SK-N-SH (cell line): ENCODE data around the gene LMTK2. TPM values are rescaled to one million over a fixed set of nuclear protein-coding genes. Genes with fewer than 3 reads are reported as not detected.

Experiments used
- CTCF ChIA-PET: fragments of 300-600, 350-600 bp; formaldehyde crosslinking; extraction: SDS; loops from one replicate; lab custom pipeline; 2021; lab: Yijun Ruan, JAX
- POLR2A ChIA-PET: fragments of 350-600 bp; sonication (Branson Sonifier 250); formaldehyde crosslinking; extraction: SDS; loops from one replicate; lab custom pipeline; 2020; ENCODE audit warnings: antibody characterized with exemption, inconsistent platforms; lab: Yijun Ruan, JAX
- DNase-seq: peaks from one replicate; pipeline ENCODE4 v3.0.0; 2012
- H2AFZ ChIP-seq: fragments of 200-600 bp; sonication (generic); 2 replicates; pipeline ENCODE4 v1.8.1; 2016; ENCODE audit warnings: antibody characterized with exemption, mild to moderate bottlenecking, low read depth
- H3F3A ChIP-seq: fragments of 200-600 bp; sonication (generic); replicated peaks from 2 replicates; pipeline ENCODE3; 2016; ENCODE audit warnings: antibody characterized with exemption, mild to moderate bottlenecking; ENCODE audit not compliant: insufficient read depth
- H3K27ac ChIP-seq, 2 experiments: fragments of 200-500 bp in 1 of 2; fragments of 200-600 bp in 1 of 2; sonication (Bioruptor generic) in 1 of 2; sonication (generic), shearing (Covaris generic) in 1 of 2; 2 replicates each; pipeline versions ENCODE4 v1.5.1 to v1.6.1; 2014 to 2016; ENCODE audit warnings: low read depth in 2 of 2, inconsistent platforms in 1 of 2, low read length in 1 of 2, mild to moderate bottlenecking in 1 of 2, mixed read lengths in 1 of 2
- H3K27me3 ChIP-seq: fragments of 200-600 bp; sonication (generic), shearing (Covaris generic); 2 replicates; pipeline ENCODE4 v1.6.1; 2016; ENCODE audit warnings: mixed run types; ENCODE audit not compliant: insufficient read depth
- H3K36me3 ChIP-seq, 2 experiments: fragments of 200-500 bp in 1 of 2; fragments of 200-600 bp in 1 of 2; sonication (Bioruptor generic) in 1 of 2; sonication (generic) in 1 of 2; replicated peaks in 1 of 2; 2 replicates each; pipeline versions ENCODE3 to v1.5.1; 2014 to 2016; ENCODE audit warnings: low read length in 1 of 2, mild to moderate bottlenecking in 1 of 2; ENCODE audit not compliant: insufficient read depth in 2 of 2, control insufficient read depth in 1 of 2
- H3K4me1 ChIP-seq, 2 experiments: fragments of 200-500 bp in 1 of 2; fragments of 200-600 bp in 1 of 2; sonication (Bioruptor generic) in 1 of 2; sonication (generic), shearing (Covaris generic) in 1 of 2; 2 replicates each; pipeline versions ENCODE4 v1.5.1 to v1.6.1; 2014 to 2016; ENCODE audit warnings: low read depth in 1 of 2, low read length in 1 of 2, mixed run types in 1 of 2; ENCODE audit not compliant: insufficient read depth in 2 of 2, control insufficient read depth in 1 of 2
- H3K4me2 ChIP-seq: fragments of 200-600 bp; sonication (generic), shearing (Covaris generic); 2 replicates; pipeline ENCODE4 v1.6.1; 2017; ENCODE audit warnings: mixed run types
- H3K4me3 ChIP-seq, 2 experiments: fragments of 200-500 bp in 1 of 2; fragments of 200-600 bp in 1 of 2; sonication (Bioruptor generic) in 1 of 2; sonication (generic), shearing (Covaris generic) in 1 of 2; 2 replicates each; pipeline versions ENCODE4 v1.5.1 to v1.8.1; 2014 to 2016; ENCODE audit warnings: low read depth in 2 of 2, inconsistent platforms in 1 of 2, low read length in 1 of 2, mild to moderate bottlenecking in 1 of 2, mixed read lengths in 1 of 2, moderate library complexity in 1 of 2
- H3K79me2 ChIP-seq: fragments of 200-600 bp; sonication (generic); 2 replicates; pipeline ENCODE4 v1.8.1; 2017; ENCODE audit warnings: mild to moderate bottlenecking; ENCODE audit not compliant: insufficient read depth
- H3K9ac ChIP-seq: fragments of 200-600 bp; sonication (generic); 2 replicates; pipeline ENCODE4 v1.6.1; 2017; ENCODE audit warnings: mixed run types
- H3K9me2 ChIP-seq: fragments of 200-600 bp; sonication (generic); 2 replicates; pipeline ENCODE4 v1.6.1; 2017; ENCODE audit warnings: mixed run types
- H3K9me3 ChIP-seq: fragments of 200-600 bp; sonication (generic); 2 replicates; pipeline ENCODE4 v1.6.1; 2017; ENCODE audit warnings: mixed run types, mild to moderate bottlenecking, moderate library complexity
- H4K20me1 ChIP-seq: fragments of 200-600 bp; sonication (generic); 2 replicates; pipeline ENCODE4 v1.6.1; 2017; ENCODE audit warnings: mild to moderate bottlenecking, mixed run types; ENCODE audit not compliant: insufficient read depth
- CHD2 ChIP-seq: fragments of 150-350 bp; IDR thresholded peaks from 2 replicates; pipeline ENCODE4 v1.6.1; 2018; ENCODE audit warnings: low read length; ENCODE audit not compliant: partially characterized antibody
- CTCF ChIP-seq: fragments of 200-600 bp; sonication (generic); IDR thresholded peaks from 2 replicates; pipeline ENCODE4 v1.6.1; 2017; ENCODE audit warnings: antibody characterized with exemption, mild to moderate bottlenecking, moderate library complexity
- ELF1 ChIP-seq: IDR thresholded peaks from 2 replicates; pipeline ENCODE4 v1.4.0; 2012
- FOSL2 ChIP-seq: IDR thresholded peaks from 2 replicates; pipeline ENCODE4 v1.4.0; 2012; ENCODE audit warnings: low read depth, mild to moderate bottlenecking, moderate library complexity, borderline replicate concordance
- GABPA ChIP-seq: IDR thresholded peaks from 2 replicates; pipeline ENCODE4 v1.4.0; 2012; ENCODE audit warnings: low read depth, mild to moderate bottlenecking
- JUND ChIP-seq: IDR thresholded peaks from 2 replicates; pipeline ENCODE4 v1.4.0; 2012
- POLR2AphosphoS5 ChIP-seq: IDR thresholded peaks from 2 replicates; pipeline ENCODE4 v1.6.1; 2012; ENCODE audit warnings: low read depth, low read length
- REST ChIP-seq: IDR thresholded peaks from 2 replicates; pipeline ENCODE4 v1.6.1; 2012; ENCODE audit warnings: mild to moderate bottlenecking, low read depth, low read length, moderate library complexity
- SIN3A ChIP-seq: IDR thresholded peaks from 2 replicates; pipeline ENCODE4 v1.6.1; 2012; ENCODE audit warnings: low read depth, mild to moderate bottlenecking, low read length, moderate library complexity, borderline replicate concordance
- USF1 ChIP-seq: IDR thresholded peaks from 2 replicates; pipeline ENCODE4 v1.4.0; 2012; ENCODE audit warnings: low read depth, borderline replicate concordance
- USF2 ChIP-seq: fragments of 150-350 bp; IDR thresholded peaks from 2 replicates; pipeline ENCODE4 v1.6.1; 2017; ENCODE audit warnings: antibody characterized with exemption, low read length, low read depth, borderline replicate concordance
- WGBS: methylation state at CpG from one replicate; pipeline ENCODE4 v1.1.6; 2017; ENCODE audit warnings: low lambda C conversion rate; 5-methylcytosine and 5-hydroxymethylcytosine counted together
- polyA plus RNA-seq, 3 experiments: library from polyadenylated mRNA; depleted of rRNA; stranded (reverse); fragments of >200 nt; gene quantifications; 2 replicates each; pipeline ENCODE4 v1.2.3, GENCODE V29; 2012

Gene LMTK2
- polyA plus RNA-seq, 1 of the 3 experiments (the other 2 are of a cell fraction), result 9.0 TPM

GRCh38 chr7:98242934-98243333, 136.3 kb downstream of the LMTK2 start:
- no peak overlapping the region for H3K9ac ChIP-seq
- DNase-seq, result no peak
- H4K20me1 ChIP-seq, result no peaks in the 10 kb centered on the region
- no peaks in the 10 kb centered on the region for H3K4me1 ChIP-seq
- H3K27me3 ChIP-seq, result no peaks in the 10 kb centered on the region
- H3K9me2 ChIP-seq, result no peaks in the 10 kb centered on the region
- WGBS, result 85% methylated on average over 4 of the region's 4 CpGs
- H3F3A ChIP-seq, result no peaks in the 10 kb centered on the region
- H3K27ac ChIP-seq, result no peak overlapping the region
- H3K79me2 ChIP-seq, result 0 out of 2 replicates have a peak, but pooled peaks cover 4% of the 10 kb centered on the region
- H3K36me3 ChIP-seq, result peaks cover 8 to 10% of the 10 kb centered on the region in 2 experiments
- H2AFZ ChIP-seq, result no peak overlapping the region
- H3K9me3 ChIP-seq, result no peaks in the 10 kb centered on the region
- TF ChIP-seq REST, result no peak
- no peak for TF ChIP-seq JUND
- TF ChIP-seq FOSL2, result no peak
- no peak for TF ChIP-seq CHD2
- no peak for TF ChIP-seq SIN3A
- no peak for TF ChIP-seq POLR2AphosphoS5
- TF ChIP-seq CTCF, result no peak
- TF ChIP-seq GABPA, result no peak
- TF ChIP-seq USF2, result no peak
- TF ChIP-seq USF1, result no peak
- no peak for TF ChIP-seq ELF1
- no peak overlapping the region for H3K4me2 ChIP-seq
- no peak overlapping the region for H3K4me3 ChIP-seq
- ChIA-PET CTCF (interaction anchor here (1.3 kb wide), 1 partner anchor 137 kb away, joined by 4 read pairs; the partner anchor contains the start of gene LMTK2), POLR2A (no interaction called here)
